WTC11 (cell line): Measurements from ENCODE around the gene PDLIM4. TPM values are rescaled to one million over a fixed set of nuclear protein-coding genes. Genes with fewer than 3 reads are reported as not detected.

ENCODE experiments used
- ATAC-seq: fragments of 200-7000 bp; cut with Tn5 transposase; 2 replicates; pipeline ENCODE4 v1.10.0; 2021; ENCODE audit warnings: mild to moderate bottlenecking, moderate library complexity
- CTCF ChIA-PET: fragments of 300-600 bp; sonication (Branson Sonifier 250); formaldehyde crosslinking; loops from one replicate; lab custom pipeline; 2021; ENCODE audit warnings: antibody characterized with exemption; lab: Charles Lee
- POLR2A ChIA-PET: fragments of 350-600 bp; sonication (Branson Sonifier 250); formaldehyde crosslinking; loops from one replicate; lab custom pipeline; 2021; ENCODE audit warnings: antibody characterized with exemption; lab: Charles Lee
- DNase-seq: peaks from one replicate; pipeline ENCODE4 v3.0.0; 2021; ENCODE audit warnings: low spot score
- H3K27ac Mint-ChIP-seq: 2 replicates; pipeline ENCODE4 v1.8.0; 2021; ENCODE audit warnings: mixed read lengths
- H3K27me3 Mint-ChIP-seq: 2 replicates; pipeline ENCODE4 v1.8.0; 2021; ENCODE audit warnings: low read depth, mild to moderate bottlenecking, moderate library complexity, mixed read lengths
- H3K36me3 Mint-ChIP-seq: 2 replicates; pipeline ENCODE4 v1.8.0; 2021; ENCODE audit warnings: mixed read lengths
- H3K4me1 Mint-ChIP-seq: 2 replicates; pipeline ENCODE4 v1.8.0; 2022; ENCODE audit warnings: mixed read lengths
- H3K4me3 Mint-ChIP-seq: 2 replicates; pipeline ENCODE4 v1.8.0; 2021; ENCODE audit warnings: mild to moderate bottlenecking, moderate library complexity, mixed read lengths
- H3K9me3 Mint-ChIP-seq: 2 replicates; pipeline ENCODE4 v1.8.0; 2021; ENCODE audit warnings: mixed read lengths
- AR ChIP-seq: fragments of 250-450 bp; sonication (Bioruptor Pico); IDR thresholded peaks from 2 replicates; pipeline ENCODE4 v1.9.0; 2021; ENCODE audit warnings: mild to moderate bottlenecking
- ARID4B ChIP-seq: sonication (generic); formaldehyde crosslinking; IDR thresholded peaks from 2 replicates; pipeline ENCODE4 v1.8.0; 2023; ENCODE audit warnings: missing genetic modification reagents, mild to moderate bottlenecking, borderline replicate concordance
- ATF1 ChIP-seq: sonication (generic); formaldehyde crosslinking; IDR thresholded peaks from 2 replicates; pipeline ENCODE4 v1.8.1; 2023; ENCODE audit warnings: mild to moderate bottlenecking, moderate library complexity, missing genetic modification reagents
- FOXP1 ChIP-seq: sonication (generic); formaldehyde crosslinking; IDR thresholded peaks from 2 replicates; pipeline ENCODE4 v1.8.0; 2022; ENCODE audit warnings: missing genetic modification reagents, mild to moderate bottlenecking, moderate library complexity, borderline replicate concordance
- GRHL2 ChIP-seq: fragments of 250-450 bp; sonication (Bioruptor Pico); IDR thresholded peaks from 2 replicates; pipeline ENCODE4 v1.8.0; 2022; ENCODE audit warnings: mild to moderate bottlenecking, moderate library complexity; ENCODE audit not compliant: insufficient replicate concordance, severe bottlenecking
- GTF2I ChIP-seq: fragments of 250-450 bp; sonication (Bioruptor Pico); conservative IDR thresholded peaks from 2 replicates; pipeline ENCODE4 v1.4.0; 2021; ENCODE audit warnings: mild to moderate bottlenecking
- HMGA2 ChIP-seq: fragments of 250-450 bp; sonication (Bioruptor Pico); IDR thresholded peaks from 2 replicates; pipeline ENCODE4 v1.4.0; 2021; ENCODE audit warnings: mild to moderate bottlenecking, moderate library complexity
- IRF1 ChIP-seq: sonication (generic); formaldehyde crosslinking; IDR thresholded peaks from 2 replicates; pipeline ENCODE4 v1.8.0; 2023; ENCODE audit warnings: missing genetic modification reagents
- KAT7 ChIP-seq: sonication (generic); formaldehyde crosslinking; IDR thresholded peaks from 2 replicates; pipeline ENCODE4 v1.8.1; 2023; ENCODE audit warnings: missing genetic modification reagents, mild to moderate bottlenecking, borderline replicate concordance
- NFATC4 ChIP-seq: fragments of 250-450 bp; sonication (Bioruptor Pico); IDR thresholded peaks from 2 replicates; pipeline ENCODE4 v1.9.0; 2021; ENCODE audit warnings: mild to moderate bottlenecking
- NR2C2 ChIP-seq: sonication (generic); formaldehyde crosslinking; IDR thresholded peaks from 2 replicates; pipeline ENCODE4 v1.8.0; 2022; ENCODE audit warnings: mild to moderate bottlenecking, missing genetic modification reagents
- SOX15 ChIP-seq: fragments of 250-450 bp; sonication (Bioruptor Pico); IDR thresholded peaks from 2 replicates; pipeline ENCODE4 v1.9.0; 2021; ENCODE audit warnings: mild to moderate bottlenecking
- USF2 ChIP-seq: sonication (generic); formaldehyde crosslinking; IDR thresholded peaks from 2 replicates; pipeline ENCODE4 v1.8.1; 2023; ENCODE audit warnings: mild to moderate bottlenecking, missing genetic modification reagents, moderate library complexity
- ZBTB43 ChIP-seq: sonication (generic); formaldehyde crosslinking; IDR thresholded peaks from 2 replicates; pipeline ENCODE4 v1.8.1; 2023; ENCODE audit warnings: mild to moderate bottlenecking, missing genetic modification reagents
- ZNF232 ChIP-seq: sonication (generic); formaldehyde crosslinking; IDR thresholded peaks from 2 replicates; pipeline ENCODE4 v1.8.0; 2022; ENCODE audit warnings: mild to moderate bottlenecking, missing genetic modification reagents
- ZNF263 ChIP-seq: sonication (generic); formaldehyde crosslinking; IDR thresholded peaks from 2 replicates; pipeline ENCODE4 v1.8.1; 2022; ENCODE audit warnings: low read depth, mild to moderate bottlenecking, moderate library complexity, missing genetic modification reagents
- ZNF281 ChIP-seq: sonication (generic); formaldehyde crosslinking; IDR thresholded peaks from 2 replicates; pipeline ENCODE4 v1.8.0; 2023; ENCODE audit warnings: mild to moderate bottlenecking, missing genetic modification reagents
- ZNF396 ChIP-seq: fragments of 250-450 bp; sonication (Bioruptor Pico); IDR thresholded peaks from 2 replicates; pipeline ENCODE4 v1.8.0; 2021; ENCODE audit warnings: mild to moderate bottlenecking, moderate library complexity, borderline replicate concordance
- ZNF671 ChIP-seq: fragments of 250-450 bp; sonication (Bioruptor Pico); IDR thresholded peaks from 2 replicates; pipeline ENCODE4 v1.8.0; 2021; ENCODE audit warnings: mild to moderate bottlenecking
- ZSCAN18 ChIP-seq: fragments of 250-450 bp; sonication (Bioruptor Pico); IDR thresholded peaks from 2 replicates; pipeline ENCODE4 v2.1.2; 2022; ENCODE audit warnings: mild to moderate bottlenecking, moderate library complexity
- total RNA-seq: library from RNA; stranded (reverse); gene quantifications from 3 replicates; pipeline ENCODE4 v1.2.3, GENCODE V29; 2021

Gene PDLIM4
- total RNA-seq, 1 experiment from 2014 or later, result 11.4 TPM

- TF ChIP-seq ZSCAN18 (no peak), FOXP1 (CRISPR knock-in tag) (no peak), USF2 (CRISPR knock-in tag) (no peak), HMGA2 (CRISPR knock-in tag) (no peak), KAT7 (CRISPR knock-in tag) (no peak), ATF1 (CRISPR knock-in tag) (no peak), ZNF281 (CRISPR knock-in tag) (no peak), GTF2I (CRISPR knock-in tag) (no peak), ZNF263 (CRISPR knock-in tag) (no peak), NR2C2 (CRISPR knock-in tag) (no peak)
- POLR2A ChIA-PET, result no interaction called here
- no peak for DNase-seq
Observed at GRCh38 chr5:132235340-132235739, 22.2 kb upstream of the PDLIM4 start.

GRCh38 chr5:132237141-132237540 lies 20.4 kb upstream of the PDLIM4 start:
- CTCF ChIA-PET, result interaction anchor here (0.6 to 3.3 kb wide), 11 partner anchors 9 to 132 kb away, joined by 3 to 55 read pairs (median 18); partner anchors contain the start of genes P4HA2, PDLIM4 and SLC22A5
- peak overlapping the region; percentile 85 for H3K27ac Mint-ChIP-seq
- peaks cover 14% of the 10 kb centered on the region for H3K9me3 Mint-ChIP-seq
- ATAC-seq, result peak; percentile 31; the same call in 1 of the 2 replicates
- H3K4me1 Mint-ChIP-seq, result no peaks in the 10 kb centered on the region
- H3K27me3 Mint-ChIP-seq, result no peaks in the 10 kb centered on the region; the same call in 1 of the 2 replicates
- no peak for DNase-seq
- POLR2A ChIA-PET, result no interaction called here
- no peak overlapping the region for H3K4me3 Mint-ChIP-seq
- H3K36me3 Mint-ChIP-seq, result no peaks in the 10 kb centered on the region
- TF ChIP-seq NFATC4 (no peak), ZNF396 (CRISPR knock-in tag) (no peak), IRF1 (no peak), AR (CRISPR knock-in tag) (no peak), SOX15 (CRISPR knock-in tag) (no peak), ZNF232 (no peak), KAT7 (CRISPR knock-in tag) (no peak), ZNF671 (CRISPR knock-in tag) (no peak), USF2 (CRISPR knock-in tag) (no peak), GRHL2 (CRISPR knock-in tag) (no peak), ZBTB43 (CRISPR knock-in tag) (no peak), ARID4B (no peak)

More at GRCh38 chr5:132235340-132235739, 22.2 kb upstream of the PDLIM4 start:
- CTCF ChIA-PET, result no interaction called here
- Mint-ChIP-seq H3K4me3 (no peak overlapping the region), H3K36me3 (no peaks in the 10 kb centered on the region), H3K9me3 (no peaks in the 10 kb centered on the region), H3K27ac (no peak overlapping the region), H3K4me1 (no peaks in the 10 kb centered on the region), H3K27me3 (no peaks in the 10 kb centered on the region; the same call in none of the 2 replicates)
- no peak for ATAC-seq
